Fibroblast of skin of right quadriceps (primary cell): ENCODE measurements around the gene MXD1.
"Not testable (repeated sequence)": the region's sequence is repeated elsewhere in the genome, so short reads cannot be mapped to it uniquely, and the experiment has no call there.

Source experiments
- DNase-seq: peaks from one replicate; pipeline ENCODE4 v3.0.0-alpha.2; 2013

MXD1 gene

GRCh38 chr2:69914950-69915945 lies at the start of gene MXD1:
TSS of gene MXD1 (plus strand) at chr2:69915109. CDS start at chr2:69915331, 222 bp downstream.
- no peak for DNase-seq

- no peak for DNase-seq
These were observed 26.5 kb upstream of the MXD1 start for GRCh38 chr2:69888451-69888850.

- DNase-seq, result no peak
These were observed 25.6 kb upstream of the MXD1 start for GRCh38 chr2:69889302-69889701.

- no peak for DNase-seq
These were observed 24.0 kb upstream of the MXD1 start for GRCh38 chr2:69890881-69891280.

- not testable (repeated sequence) for DNase-seq
These were observed 22.0 kb upstream of the MXD1 start for GRCh38 chr2:69892838-69893424.

- peak; percentile 84 for DNase-seq
These were observed 21.0 kb upstream of the MXD1 start, which contains the start of gene SNRNP27 for GRCh38 chr2:69893684-69894551. TSS of gene SNRNP27 (plus strand) at chr2:69893956. CDS start at chr2:69893985, 29 bp downstream.

- DNase-seq, result not testable (repeated sequence)
These were observed 20.2 kb upstream of the MXD1 start for GRCh38 chr2:69894737-69895136.

GRCh38 chr2:69902213-69902922 lies 12.5 kb upstream of the MXD1 start:
- DNase-seq, result no peak

GRCh38 chr2:69907216-69907615 lies 7.7 kb upstream of the MXD1 start:
- no peak for DNase-seq

GRCh38 chr2:69911985-69912563 lies 2.8 kb upstream of the MXD1 start:
- peak; percentile 61 for DNase-seq

- peak; percentile 100 for DNase-seq
These were observed 552 bp upstream of the MXD1 start for GRCh38 chr2:69914164-69914949.

- DNase-seq, result no peak
These were observed 1.2 kb downstream of the MXD1 start for GRCh38 chr2:69916106-69916505.

GRCh38 chr2:69917852-69918251 lies 2.9 kb downstream of the MXD1 start:
- DNase-seq, result peak; percentile 76

GRCh38 chr2:69918401-69918800 lies 3.5 kb downstream of the MXD1 start:
- DNase-seq, result no peak

GRCh38 chr2:69923116-69923515 lies 8.2 kb downstream of the MXD1 start:
- DNase-seq, result no peak

- no peak for DNase-seq
These were observed 12.1 kb downstream of the MXD1 start for GRCh38 chr2:69926849-69927515.

- DNase-seq, result no peak
These were observed 17.1 kb downstream of the MXD1 start for GRCh38 chr2:69931832-69932595.

GRCh38 chr2:69932596-69932922 lies 17.6 kb downstream of the MXD1 start:
- no peak for DNase-seq

GRCh38 chr2:69933254-69933828 lies 18.4 kb downstream of the MXD1 start:
- no peak for DNase-seq
